ENCODE results near the gene LRCH3.

LRCH3 gene

GRCh38 chr3:197749601-197750395, 41.3 kb upstream of the LRCH3 start, which contains the start of gene FYTTD1:
Gene FYTTD1 (plus strand): TSS chr3:197749883. CDS start chr3:197749972, 89 bp downstream.
- peak within 1 kb of the TSS; percentile 72 for H3K4me3 ChIP-seq (ENCODE audit: low read depth, low read length)
- in situ Hi-C loops (cut with HindIII; ENCODE audit: low sequenced_read_pairs), result no loop called here
- TF ChIP-seq CTCF (IDR thresholded peaks at IDR 0.05; ENCODE audit: low read depth, low read length, missing control alignments), result peak; percentile 30
- peak; percentile 53 for DNase-seq (ENCODE audit: low read depth)

DNA sequence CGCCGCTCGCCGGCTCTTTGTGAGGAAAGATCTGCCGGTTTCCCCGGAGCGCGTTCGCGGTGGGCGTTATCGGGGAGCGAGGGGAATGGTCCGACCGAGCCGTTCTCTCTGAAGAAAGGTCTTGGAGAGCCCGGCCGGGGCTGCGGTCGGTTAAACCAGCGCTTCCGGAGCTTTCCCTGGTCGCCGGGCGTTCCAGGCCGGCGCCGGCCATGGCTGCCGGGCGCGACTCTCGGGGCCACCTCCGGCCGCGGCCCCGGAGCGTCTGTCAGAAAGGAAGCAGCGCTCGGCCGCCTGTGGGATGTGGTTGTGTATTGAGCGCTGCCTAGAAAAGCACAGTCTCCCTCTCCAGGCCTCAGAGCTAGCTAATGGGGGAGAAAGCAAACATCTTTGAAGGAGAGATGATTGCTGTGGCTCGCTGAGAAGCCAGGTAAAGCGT, 40.6 kb upstream of the LRCH3 start:
- peak overlapping the region; percentile 72 for H3K4me3 ChIP-seq (ENCODE audit: low read depth, low read length)
- peak; percentile 50 for DNase-seq (ENCODE audit: low read depth)
- in situ Hi-C loops (cut with HindIII; ENCODE audit: low sequenced_read_pairs), result no loop called here
- peak; percentile 24 for TF ChIP-seq CTCF (IDR thresholded peaks at IDR 0.05; ENCODE audit: low read depth, low read length, missing control alignments)

DNA sequence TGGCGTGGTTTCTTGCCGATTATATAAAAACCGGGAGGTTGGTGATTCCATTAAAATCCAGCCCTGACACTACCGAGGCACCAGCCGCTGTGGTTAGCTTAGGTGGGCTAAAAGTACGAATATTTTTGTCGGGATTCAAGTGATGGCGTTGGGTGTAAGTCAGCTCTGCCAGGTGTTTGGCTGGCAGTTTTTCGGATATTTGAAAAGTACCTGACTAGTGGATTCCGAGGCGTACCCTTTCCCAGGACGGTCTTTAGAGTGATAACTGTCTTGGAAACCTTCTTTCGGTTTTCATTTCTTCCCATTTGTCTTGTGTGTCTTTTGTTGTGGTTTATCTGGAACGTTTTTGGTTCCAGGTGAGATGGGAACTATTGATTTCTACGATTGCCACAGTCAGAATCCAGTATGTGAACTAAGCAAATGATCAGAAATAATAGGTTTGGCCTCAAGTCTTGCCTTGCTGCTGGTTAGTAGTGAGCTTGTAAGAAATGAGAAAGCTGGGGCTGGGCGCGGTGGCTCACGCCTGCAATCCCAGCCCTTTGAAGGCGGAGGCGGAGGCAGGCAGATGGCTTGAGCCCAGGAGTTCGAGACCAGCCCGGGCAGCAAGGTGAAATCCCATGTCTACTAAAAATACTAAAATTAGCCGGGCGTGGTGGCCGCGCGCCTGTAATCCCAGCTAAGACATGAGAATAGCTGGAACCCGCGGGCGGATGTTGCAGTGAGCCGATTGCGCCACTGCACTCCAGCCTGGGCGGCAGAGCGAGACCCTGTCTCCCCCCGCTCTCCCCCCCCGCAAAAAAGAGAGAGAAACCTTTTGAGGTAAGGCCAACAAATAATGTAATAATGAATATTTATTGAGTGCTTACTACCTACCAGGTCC, 40.0 kb upstream of the LRCH3 start:
- DNase-seq (ENCODE audit: low read depth), result no peak
- no peak for TF ChIP-seq CTCF (IDR thresholded peaks at IDR 0.05; ENCODE audit: low read depth, low read length, missing control alignments)
- peak overlapping the region; percentile 72 for H3K4me3 ChIP-seq (ENCODE audit: low read depth, low read length)
- in situ Hi-C loops (cut with HindIII; ENCODE audit: low sequenced_read_pairs), result no loop called here

GRCh38 chr3:197752107-197752506, 38.9 kb upstream of the LRCH3 start:
- H3K4me3 ChIP-seq (ENCODE audit: low read depth, low read length), result no peak overlapping the region
- TF ChIP-seq CTCF (IDR thresholded peaks at IDR 0.05; ENCODE audit: low read depth, low read length, missing control alignments), result no peak
- DNase-seq (ENCODE audit: low read depth), result no peak
- in situ Hi-C loops (cut with HindIII; ENCODE audit: low sequenced_read_pairs), result no loop called here

DNA sequence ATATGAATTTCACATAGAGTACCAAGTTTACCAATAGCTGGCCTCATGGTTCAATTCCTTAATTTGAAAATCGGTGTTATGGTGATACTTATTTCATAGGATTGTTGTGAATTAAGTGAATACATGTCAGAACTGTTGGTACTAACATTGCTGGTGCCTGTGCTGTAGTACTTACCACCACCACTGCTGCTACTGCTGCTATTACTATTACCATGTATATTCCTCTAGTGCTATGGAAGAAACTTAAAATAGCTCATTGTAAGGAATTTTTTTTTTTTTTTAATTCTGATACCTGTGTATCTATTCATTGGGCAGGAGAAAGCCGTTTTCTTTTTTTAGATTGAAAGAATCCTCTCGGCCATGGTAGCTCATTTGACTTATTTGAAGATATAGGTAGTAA, 37.8 kb upstream of the LRCH3 start:
- no peak overlapping the region for H3K4me3 ChIP-seq (ENCODE audit: low read depth, low read length)
- DNase-seq (ENCODE audit: low read depth), result no peak
- TF ChIP-seq CTCF (IDR thresholded peaks at IDR 0.05; ENCODE audit: low read depth, low read length, missing control alignments), result no peak
- in situ Hi-C loops (cut with HindIII; ENCODE audit: low sequenced_read_pairs), result no loop called here

GRCh38 chr3:197756704-197757103, 34.4 kb upstream of the LRCH3 start:
- no peak for TF ChIP-seq CTCF (IDR thresholded peaks at IDR 0.05; ENCODE audit: low read depth, low read length, missing control alignments)
- DNase-seq (ENCODE audit: low read depth), result no peak
- in situ Hi-C loops (cut with HindIII; ENCODE audit: low sequenced_read_pairs), result no loop called here
- no peak overlapping the region for H3K4me3 ChIP-seq (ENCODE audit: low read depth, low read length)

All from astrocyte of the cerebellum (primary cell).